RKO (cell line): ENCODE data around the gene PCDHB7.
A peak's percentile ranks its signal among the peaks of the same experiment; 100 is the strongest.
"Not testable (repeated sequence)": the region's sequence is repeated elsewhere in the genome, so short reads cannot be mapped to it uniquely, and the experiment has no call there.

Source experiments
- DNase-seq: peaks from one replicate; pipeline ENCODE4 v3.0.0-alpha.2; 2016; ENCODE audit warnings: low spot score

Gene PCDHB7

DNA sequence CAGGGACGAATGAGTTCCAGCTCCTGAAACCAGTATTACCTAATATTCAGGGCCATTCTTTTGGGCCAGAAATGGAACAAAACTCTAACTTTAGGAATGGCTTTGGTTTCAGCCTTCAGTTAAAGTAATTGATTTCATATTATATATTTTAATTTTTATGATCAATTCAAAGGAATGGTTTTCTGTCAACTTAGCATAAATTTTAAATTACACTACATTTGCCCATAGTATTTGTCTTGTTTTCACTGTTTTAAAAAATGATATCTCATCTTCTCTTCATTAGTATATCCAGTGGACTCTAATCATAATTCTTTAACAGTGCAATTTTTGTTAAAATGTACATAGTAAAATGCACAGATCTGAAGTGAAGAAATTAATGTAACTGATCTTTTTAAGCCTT lies 7.9 kb downstream of the PCDHB7 start:
- DNase-seq, result no peak

DNA sequence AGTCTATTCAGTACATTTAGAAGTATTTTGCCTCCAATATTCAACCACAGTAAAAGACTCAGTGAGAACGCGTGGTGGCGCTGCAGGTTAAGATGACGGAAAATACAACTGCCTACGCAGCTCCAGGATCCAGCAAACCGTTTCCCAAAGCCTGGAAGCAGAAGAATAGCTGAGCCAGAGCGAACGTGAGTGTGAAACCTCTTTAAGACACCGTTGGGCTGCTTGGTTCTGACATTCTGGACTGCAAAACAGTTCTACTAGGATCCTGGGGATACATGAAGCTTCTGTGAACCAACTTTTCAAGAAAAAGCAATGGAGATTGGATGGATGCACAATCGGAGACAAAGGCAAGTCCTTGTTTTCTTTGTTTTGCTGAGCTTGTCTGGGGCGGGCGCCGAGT lies 9.8 kb downstream of the PCDHB7 start, which contains the start of gene PCDHB16:
Gene PCDHB16, plus strand, starts transcription at position 140 of the 400 bp plus-strand sequence. Its CDS starts 173 bp downstream, at position 313.
- DNase-seq, result no peak

DNA sequence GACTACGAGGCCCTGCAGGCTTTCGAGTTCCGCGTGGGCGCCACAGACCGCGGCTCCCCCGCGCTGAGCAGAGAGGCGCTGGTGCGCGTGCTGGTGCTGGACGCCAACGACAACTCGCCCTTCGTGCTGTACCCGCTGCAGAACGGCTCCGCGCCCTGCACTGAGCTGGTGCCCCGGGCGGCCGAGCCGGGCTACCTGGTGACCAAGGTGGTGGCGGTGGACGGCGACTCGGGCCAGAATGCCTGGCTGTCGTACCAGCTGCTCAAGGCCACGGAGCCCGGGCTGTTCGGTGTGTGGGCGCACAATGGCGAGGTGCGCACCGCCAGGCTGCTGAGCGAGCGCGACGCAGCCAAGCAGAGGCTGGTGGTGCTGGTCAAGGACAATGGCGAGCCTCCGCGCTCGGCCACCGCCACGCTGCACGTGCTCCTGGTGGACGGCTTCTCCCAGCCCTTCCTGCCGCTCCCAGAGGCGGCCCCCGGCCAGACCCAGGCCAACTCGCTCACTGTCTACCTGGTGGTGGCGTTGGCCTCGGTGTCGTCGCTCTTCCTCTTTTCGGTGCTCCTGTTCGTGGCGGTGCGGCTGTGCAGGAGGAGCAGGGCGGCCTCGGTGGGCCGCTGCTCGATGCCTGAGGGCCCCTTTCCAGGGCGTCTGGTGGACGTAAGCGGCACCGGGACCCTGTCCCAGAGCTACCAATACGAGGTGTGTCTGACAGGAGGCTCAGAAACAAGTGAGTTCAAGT lies 11.8 kb downstream of the PCDHB7 start:
- not testable (repeated sequence) for DNase-seq

DNA sequence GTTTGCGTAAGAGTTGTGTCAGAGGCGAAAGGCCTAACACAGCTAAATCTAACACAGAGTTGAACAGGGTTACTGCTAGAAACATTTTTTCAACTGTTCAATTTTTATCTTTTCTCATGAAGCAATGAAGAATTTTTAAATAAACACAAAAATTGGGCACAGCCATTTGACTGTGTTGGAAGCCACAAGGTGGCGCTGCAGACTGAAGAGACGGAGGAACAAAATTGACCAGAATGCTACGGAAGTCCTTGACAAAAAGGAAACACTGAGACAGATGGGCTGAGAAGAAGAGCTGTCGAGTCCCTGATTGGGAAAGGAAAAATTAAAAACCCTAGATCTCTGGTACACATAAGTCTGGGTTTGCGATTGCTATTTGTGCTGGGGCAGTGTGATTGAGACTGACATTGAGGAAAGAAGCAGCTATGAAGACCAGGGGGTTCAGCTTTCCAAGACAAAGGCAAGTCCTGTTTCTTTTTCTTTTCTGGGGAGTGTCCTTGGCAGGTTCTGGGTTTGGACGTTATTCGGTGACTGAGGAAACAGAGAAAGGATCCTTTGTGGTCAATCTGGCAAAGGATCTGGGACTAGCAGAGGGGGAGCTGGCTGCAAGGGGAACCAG lies 14.6 kb downstream of the PCDHB7 start, which contains the start of gene PCDHB9:
Gene PCDHB9, plus strand, starts transcription at position 265 of the 616 bp plus-strand sequence. Its CDS starts 158 bp downstream, at position 423.
- peak; percentile 45 for DNase-seq

DNA sequence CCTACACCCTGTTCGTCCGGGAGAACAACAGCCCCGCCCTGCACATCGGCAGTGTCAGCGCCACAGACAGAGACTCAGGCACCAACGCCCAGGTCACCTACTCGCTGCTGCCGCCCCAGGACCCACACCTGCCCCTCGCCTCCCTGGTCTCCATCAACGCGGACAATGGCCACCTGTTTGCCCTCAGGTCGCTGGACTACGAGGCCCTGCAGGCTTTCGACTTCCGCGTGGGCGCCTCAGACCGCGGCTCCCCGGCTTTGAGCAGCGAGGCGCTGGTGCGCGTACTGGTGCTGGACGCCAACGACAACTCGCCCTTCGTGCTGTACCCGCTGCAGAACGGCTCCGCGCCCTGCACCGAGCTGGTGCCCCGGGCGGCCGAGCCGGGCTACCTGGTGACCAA lies 16.2 kb downstream of the PCDHB7 start:
- not testable (repeated sequence) for DNase-seq

DNA sequence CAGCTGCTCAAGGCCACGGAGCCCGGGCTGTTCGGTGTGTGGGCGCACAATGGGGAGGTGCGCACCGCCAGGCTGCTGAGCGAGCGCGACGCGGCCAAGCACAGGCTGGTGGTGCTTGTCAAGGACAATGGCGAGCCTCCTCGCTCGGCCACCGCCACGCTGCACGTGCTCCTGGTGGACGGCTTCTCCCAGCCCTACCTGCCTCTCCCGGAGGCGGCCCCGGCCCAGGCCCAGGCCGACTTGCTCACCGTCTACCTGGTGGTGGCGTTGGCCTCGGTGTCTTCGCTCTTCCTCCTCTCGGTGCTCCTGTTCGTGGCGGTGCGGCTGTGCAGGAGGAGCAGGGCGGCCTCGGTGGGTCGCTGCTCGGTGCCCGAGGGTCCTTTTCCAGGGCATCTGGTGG lies 16.7 kb downstream of the PCDHB7 start:
- not testable (repeated sequence) for DNase-seq

DNA sequence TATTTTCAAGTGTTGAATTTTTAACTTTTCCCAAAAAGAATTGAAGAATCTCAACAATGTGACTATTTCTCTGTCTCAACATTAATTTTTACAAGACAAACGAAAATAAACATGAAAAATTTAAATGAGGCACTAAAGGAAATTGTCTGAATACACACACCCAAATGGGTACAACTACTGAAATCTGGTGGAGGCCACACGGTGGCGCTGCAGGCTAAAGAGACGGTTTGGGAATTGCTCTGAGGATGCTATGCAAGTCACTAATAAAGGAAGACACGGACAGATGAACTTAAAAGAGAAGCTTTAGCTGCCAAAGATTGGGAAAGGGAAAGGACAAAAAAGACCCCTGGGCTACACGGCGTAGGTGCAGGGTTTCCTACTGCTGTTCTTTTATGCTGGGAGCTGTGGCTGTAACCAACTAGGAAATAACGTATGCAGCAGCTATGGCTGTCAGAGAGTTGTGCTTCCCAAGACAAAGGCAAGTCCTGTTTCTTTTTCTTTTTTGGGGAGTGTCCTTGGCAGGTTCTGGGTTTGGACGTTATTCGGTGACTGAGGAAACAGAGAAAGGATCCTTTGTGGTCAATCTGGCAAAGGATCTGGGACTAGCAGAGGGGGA lies 19.8 kb downstream of the PCDHB7 start, which contains the start of gene PCDHB10:
Gene PCDHB10, plus strand, starts transcription at position 244 of the 616 bp plus-strand sequence. Its CDS starts 200 bp downstream, at position 444.
- DNase-seq, result peak; percentile 73

DNA sequence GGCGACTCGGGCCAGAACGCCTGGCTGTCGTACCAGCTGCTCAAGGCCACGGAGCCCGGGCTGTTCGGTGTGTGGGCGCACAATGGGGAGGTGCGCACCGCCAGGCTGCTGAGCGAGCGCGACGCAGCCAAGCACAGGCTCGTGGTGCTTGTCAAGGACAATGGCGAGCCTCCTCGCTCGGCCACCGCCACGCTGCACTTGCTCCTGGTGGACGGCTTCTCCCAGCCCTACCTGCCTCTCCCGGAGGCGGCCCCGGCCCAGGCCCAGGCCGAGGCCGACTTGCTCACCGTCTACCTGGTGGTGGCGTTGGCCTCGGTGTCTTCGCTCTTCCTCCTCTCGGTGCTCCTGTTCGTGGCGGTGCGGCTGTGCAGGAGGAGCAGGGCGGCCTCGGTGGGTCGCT lies 21.9 kb downstream of the PCDHB7 start:
- not testable (repeated sequence) for DNase-seq

DNA sequence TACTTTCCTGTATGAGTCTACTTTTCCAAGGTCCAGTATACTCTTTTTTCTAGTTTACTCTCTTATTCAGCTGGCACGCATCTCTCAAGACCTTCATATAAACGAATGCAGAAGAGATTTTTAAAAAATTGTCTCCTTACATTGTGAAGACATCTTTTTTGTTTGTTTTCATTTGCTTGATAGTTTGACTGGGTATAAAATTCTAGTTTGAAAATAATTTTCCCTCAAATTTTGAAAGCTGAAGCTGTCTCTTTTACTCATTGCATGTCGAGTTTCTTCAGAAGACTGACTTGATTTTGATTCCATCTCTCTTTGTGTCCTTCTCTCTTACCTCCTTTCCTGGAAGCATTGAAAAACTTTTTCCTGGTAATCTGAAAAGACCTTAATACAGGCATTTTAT lies 23.9 kb downstream of the PCDHB7 start:
- DNase-seq, result no peak

DNA sequence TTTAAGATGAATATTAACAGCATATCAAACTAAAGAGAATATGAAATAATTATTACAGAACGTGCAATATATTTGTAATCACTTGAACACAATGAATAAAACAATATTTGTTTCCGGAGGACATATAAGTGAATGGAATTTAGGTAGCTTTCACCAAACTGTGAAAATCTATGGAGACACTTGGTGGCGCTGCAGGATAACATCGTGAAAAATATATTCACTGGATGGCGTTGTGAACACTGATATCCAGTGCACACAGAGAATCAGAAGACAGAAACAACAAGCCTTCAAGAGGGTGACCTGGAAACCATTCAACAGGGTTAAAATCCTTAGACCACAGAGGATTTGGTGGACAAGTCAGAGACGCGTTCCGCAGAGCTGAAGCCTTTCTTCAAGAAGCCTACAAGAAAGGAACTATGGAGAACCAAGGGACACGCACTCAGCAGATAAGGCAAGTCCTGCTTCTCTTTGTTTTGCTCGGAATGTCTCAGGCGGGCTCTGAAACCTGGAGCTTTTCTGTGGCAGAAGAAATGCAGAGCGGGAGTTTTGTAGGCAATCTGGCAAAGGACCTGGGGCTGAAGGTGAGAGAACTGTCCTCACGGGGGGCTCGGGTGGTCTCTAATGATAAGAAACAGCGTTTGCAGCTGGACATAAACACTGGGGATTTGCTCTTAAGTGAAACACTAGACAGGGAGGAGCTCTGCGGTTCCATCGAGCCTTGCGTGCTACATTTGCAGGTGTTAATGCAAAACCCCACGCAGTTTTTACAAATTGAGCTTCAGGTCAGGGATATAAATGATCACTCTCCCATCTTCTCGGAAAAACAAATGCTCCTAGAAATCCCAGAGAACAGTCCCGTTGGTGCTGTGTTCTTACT lies 27.2 kb downstream of the PCDHB7 start, which contains the start of gene PCDHB11:
Gene PCDHB11, plus strand, starts transcription at position 269 of the 877 bp plus-strand sequence. Its CDS starts 148 bp downstream, at position 417.
- peak; percentile 86 for DNase-seq

DNA sequence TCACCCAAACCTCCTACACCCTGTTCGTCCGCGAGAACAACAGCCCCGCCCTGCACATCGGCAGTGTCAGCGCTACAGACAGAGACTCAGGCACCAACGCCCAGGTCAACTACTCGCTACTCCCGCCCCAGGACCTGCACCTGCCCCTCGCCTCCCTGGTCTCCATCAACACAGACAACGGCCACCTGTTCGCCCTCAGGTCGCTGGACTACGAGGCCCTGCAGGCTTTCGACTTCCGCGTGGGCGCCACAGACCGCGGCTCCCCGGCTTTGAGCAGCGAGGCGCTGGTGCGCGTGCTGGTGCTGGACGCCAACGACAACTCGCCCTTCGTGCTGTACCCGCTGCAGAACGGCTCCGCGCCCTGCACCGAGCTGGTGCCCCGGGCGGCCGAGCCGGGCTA lies 28.7 kb downstream of the PCDHB7 start:
- DNase-seq, result not testable (repeated sequence)

DNA sequence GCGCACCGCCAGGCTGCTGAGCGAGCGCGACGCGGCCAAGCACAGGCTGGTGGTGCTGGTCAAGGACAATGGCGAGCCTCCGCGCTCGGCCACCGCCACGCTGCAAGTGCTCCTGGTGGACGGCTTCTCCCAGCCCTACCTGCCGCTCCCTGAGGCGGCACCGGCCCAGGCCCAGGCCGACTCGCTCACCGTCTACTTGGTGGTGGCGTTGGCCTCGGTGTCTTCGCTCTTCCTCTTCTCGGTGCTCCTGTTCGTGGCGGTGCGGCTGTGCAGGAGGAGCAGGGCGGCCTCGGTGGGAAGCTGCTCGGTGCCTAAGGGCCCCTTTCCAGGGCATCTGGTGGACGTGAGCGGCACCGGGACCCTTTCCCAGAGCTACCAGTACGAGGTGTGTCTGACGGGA lies 29.2 kb downstream of the PCDHB7 start:
- not testable (repeated sequence) for DNase-seq

DNA sequence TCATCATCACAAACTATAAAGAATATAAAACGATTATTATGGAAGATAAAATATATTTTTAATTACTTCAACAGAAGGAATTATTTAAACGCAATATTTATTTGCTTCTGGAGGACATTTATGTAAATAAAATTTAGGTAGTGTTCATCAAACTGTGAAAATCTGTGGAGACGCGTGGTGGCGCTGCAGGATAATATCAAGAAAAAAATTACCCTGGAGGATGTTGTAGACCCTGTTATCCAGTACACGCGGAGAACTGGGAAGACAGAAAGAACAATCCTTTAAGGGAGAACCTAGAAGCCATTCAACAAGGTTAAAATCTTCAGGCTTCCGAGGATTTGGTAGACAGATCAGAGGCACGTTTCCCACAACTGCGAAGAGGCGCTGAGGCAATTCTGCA lies 36.0 kb downstream of the PCDHB7 start, which contains the start of gene PCDHB12:
Gene PCDHB12, plus strand, starts transcription at position 242 of the 400 bp plus-strand sequence. CDS start 189 bp downstream, outside the sequence.
- DNase-seq, result no peak

DNA sequence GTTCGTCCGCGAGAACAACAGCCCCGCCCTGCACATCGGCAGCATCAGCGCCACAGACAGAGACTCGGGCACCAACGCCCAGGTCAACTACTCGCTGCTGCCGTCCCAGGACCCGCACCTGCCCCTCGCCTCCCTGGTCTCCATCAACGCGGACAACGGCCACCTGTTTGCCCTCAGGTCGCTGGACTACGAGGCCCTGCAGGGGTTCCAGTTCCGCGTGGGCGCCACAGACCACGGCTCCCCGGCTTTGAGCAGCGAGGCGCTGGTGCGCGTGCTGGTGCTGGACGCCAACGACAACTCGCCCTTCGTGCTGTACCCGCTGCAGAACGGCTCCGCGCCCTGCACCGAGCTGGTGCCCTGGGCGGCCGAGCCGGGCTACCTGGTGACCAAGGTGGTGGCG lies 37.8 kb downstream of the PCDHB7 start:
- not testable (repeated sequence) for DNase-seq

DNA sequence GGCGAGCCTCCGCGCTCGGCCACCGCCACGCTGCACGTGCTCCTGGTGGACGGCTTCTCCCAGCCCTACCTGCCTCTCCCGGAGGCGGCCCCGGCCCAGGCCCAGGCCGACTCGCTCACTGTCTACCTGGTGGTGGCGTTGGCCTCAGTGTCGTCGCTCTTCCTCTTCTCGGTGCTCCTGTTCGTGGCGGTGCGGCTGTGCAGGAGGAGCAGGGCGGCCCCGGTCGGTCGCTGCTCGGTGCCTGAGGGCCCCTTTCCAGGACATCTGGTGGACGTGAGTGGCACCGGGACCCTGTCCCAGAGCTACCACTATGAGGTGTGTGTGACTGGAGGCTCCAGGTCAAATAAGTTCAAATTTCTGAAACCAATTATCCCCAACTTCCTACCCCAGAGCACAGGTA lies 38.4 kb downstream of the PCDHB7 start:
- not testable (repeated sequence) for DNase-seq

DNA sequence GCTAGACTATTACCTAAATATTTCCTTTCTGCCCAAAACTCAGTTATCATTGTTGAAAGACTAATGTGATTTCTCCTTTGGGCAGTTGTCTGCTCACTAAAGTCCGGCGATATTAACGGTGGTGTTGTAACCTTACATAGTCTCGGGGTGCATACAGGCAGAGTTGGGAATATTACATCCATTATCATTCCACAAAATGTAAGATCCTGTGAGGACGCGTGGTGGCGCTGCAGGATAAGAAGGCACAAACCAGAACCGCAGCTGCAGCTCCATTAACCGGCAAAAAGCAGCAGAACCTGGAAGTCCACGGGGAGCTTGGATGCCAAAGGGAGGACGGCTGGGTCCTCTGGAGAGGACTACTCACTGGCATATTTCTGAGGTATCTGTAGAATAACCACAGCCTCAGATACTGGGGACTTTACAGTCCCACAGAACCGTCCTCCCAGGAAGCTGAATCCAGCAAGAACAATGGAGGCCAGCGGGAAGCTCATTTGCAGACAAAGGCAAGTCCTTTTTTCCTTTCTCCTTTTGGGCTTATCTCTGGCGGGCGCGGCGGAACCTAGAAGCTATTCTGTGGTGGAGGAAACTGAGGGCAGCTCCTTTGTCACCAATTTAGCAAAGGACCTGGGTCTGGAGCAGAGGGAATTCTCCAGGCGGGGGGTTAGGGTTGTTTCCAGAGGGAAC lies 41.4 kb downstream of the PCDHB7 start, which contains the start of gene PCDHB13:
Gene PCDHB13, plus strand, starts transcription at position 264 of the 684 bp plus-strand sequence. Its CDS starts 205 bp downstream, at position 469.
- peak; percentile 92 for DNase-seq

DNA sequence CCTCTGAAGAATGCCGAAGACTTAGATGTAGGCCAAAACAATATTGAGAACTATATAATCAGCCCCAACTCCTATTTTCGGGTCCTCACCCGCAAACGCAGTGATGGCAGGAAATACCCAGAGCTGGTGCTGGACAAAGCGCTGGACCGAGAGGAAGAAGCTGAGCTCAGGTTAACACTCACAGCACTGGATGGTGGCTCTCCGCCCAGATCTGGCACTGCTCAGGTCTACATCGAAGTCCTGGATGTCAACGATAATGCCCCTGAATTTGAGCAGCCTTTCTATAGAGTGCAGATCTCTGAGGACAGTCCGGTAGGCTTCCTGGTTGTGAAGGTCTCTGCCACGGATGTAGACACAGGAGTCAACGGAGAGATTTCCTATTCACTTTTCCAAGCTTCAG lies 42.1 kb downstream of the PCDHB7 start:
- DNase-seq, result not testable (repeated sequence)

DNA sequence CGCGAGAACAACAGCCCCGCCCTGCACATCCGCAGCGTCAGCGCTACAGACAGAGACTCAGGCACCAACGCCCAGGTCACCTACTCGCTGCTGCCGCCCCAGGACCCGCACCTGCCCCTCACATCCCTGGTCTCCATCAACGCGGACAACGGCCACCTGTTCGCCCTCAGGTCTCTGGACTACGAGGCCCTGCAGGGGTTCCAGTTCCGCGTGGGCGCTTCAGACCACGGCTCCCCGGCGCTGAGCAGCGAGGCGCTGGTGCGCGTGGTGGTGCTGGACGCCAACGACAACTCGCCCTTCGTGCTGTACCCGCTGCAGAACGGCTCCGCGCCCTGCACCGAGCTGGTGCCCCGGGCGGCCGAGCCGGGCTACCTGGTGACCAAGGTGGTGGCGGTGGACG lies 43.1 kb downstream of the PCDHB7 start:
- not testable (repeated sequence) for DNase-seq

DNA sequence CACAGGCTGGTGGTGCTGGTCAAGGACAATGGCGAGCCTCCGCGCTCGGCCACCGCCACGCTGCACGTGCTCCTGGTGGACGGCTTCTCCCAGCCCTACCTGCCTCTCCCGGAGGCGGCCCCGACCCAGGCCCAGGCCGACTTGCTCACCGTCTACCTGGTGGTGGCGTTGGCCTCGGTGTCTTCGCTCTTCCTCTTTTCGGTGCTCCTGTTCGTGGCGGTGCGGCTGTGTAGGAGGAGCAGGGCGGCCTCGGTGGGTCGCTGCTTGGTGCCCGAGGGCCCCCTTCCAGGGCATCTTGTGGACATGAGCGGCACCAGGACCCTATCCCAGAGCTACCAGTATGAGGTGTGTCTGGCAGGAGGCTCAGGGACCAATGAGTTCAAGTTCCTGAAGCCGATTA lies 43.6 kb downstream of the PCDHB7 start:
- not testable (repeated sequence) for DNase-seq

DNA sequence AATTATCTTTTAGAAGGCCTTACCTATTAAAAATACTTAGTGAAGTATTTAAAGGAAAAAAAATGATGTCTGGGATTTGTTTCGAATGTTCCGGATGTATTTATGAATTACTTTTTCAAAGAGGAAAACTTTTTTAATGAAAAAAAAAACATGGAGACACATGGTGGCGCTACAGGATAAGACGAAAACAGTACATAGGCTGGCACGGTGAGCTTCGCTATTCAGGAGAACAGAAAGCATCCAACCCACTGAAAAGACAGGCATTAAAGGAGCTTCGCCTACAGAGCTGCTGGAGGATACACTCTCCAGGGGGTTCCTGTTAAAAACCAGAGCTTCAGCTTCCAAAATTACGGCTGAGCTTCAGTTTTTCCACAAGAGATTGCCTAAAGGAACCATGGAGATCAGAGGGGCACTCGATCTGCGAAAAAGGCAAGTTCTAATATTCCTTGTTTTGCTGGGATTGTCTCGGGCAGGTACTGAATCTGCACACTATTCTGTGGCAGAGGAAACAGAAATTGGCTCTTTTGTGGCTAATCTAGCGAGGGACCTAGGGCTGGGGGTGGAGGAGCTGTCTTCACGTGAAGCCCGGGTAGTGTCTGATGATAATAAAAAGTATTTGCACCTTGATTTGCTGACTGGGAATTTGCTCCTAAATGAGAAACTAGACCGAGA lies 50.8 kb downstream of the PCDHB7 start, which contains the start of gene PCDHB14:
Gene PCDHB14, plus strand, starts transcription at position 232 of the 672 bp plus-strand sequence. Its CDS starts 163 bp downstream, at position 395.
- no peak for DNase-seq
